H9 (cell line): ENCODE results near the gene KLK15. TPM values are rescaled to one million over a fixed set of nuclear protein-coding genes. Genes with fewer than 3 reads are reported as not detected.

Experiments
- DNase-seq: peaks from one replicate; pipeline ENCODE4 v3.0.0-alpha.2; 2017
- H2AFZ ChIP-seq: one replicate; pipeline ENCODE4 v1.6.1; 2013; ENCODE audit warnings: mild to moderate bottlenecking, low read length, control low read depth, moderate library complexity
- H2AK5ac ChIP-seq: 2 replicates; pipeline ENCODE4 v1.6.1; 2013; ENCODE audit warnings: low read length, control low read depth, mixed read lengths; ENCODE audit not compliant: insufficient read length
- H2BK120ac ChIP-seq: one replicate; pipeline ENCODE4 v1.6.1; 2013; ENCODE audit warnings: low read depth, mild to moderate bottlenecking, low read length, control low read depth, inconsistent platforms; ENCODE audit not compliant: poor library complexity, severe bottlenecking
- H2BK12ac ChIP-seq: 2 replicates; pipeline ENCODE4 v1.6.1; 2013; ENCODE audit warnings: low read length, control low read depth, mixed read lengths, low read depth; ENCODE audit not compliant: insufficient read length
- H2BK15ac ChIP-seq: 2 replicates; pipeline ENCODE4 v1.6.1; 2013; ENCODE audit warnings: low read depth, low read length, control low read depth
- H2BK20ac ChIP-seq: one replicate; pipeline ENCODE4 v1.6.1; 2013; ENCODE audit warnings: low read depth, mild to moderate bottlenecking, low read length, control low read depth, inconsistent platforms; ENCODE audit not compliant: poor library complexity, severe bottlenecking
- H2BK5ac ChIP-seq: 2 replicates; pipeline ENCODE4 v1.6.1; 2013; ENCODE audit warnings: low read length, control low read depth, mixed read lengths; ENCODE audit not compliant: insufficient read length
- H3K14ac ChIP-seq: 2 replicates; pipeline ENCODE4 v1.6.1; 2013; ENCODE audit warnings: low read length, control low read depth; ENCODE audit not compliant: insufficient read depth
- H3K18ac ChIP-seq: 2 replicates; pipeline ENCODE4 v1.6.1; 2013; ENCODE audit warnings: low read depth, mild to moderate bottlenecking, mixed read lengths, low read length, control low read depth; ENCODE audit not compliant: insufficient read length
- H3K23ac ChIP-seq: 2 replicates; pipeline ENCODE4 v1.6.1; 2013; ENCODE audit warnings: low read length, control low read depth, mixed read lengths, low read depth; ENCODE audit not compliant: insufficient read length
- H3K23me2 ChIP-seq: 2 replicates; pipeline ENCODE4 v1.6.1; 2013; ENCODE audit warnings: low read depth, mild to moderate bottlenecking, mixed read lengths, low read length, control low read depth; ENCODE audit not compliant: insufficient read length, poor library complexity, severe bottlenecking
- H3K27ac ChIP-seq: 2 replicates; pipeline ENCODE4 v1.5.1; 2013; ENCODE audit warnings: low read length, control low read depth, mixed read lengths, low read depth; ENCODE audit not compliant: insufficient read length
- H3K27me3 ChIP-seq: 2 replicates; pipeline ENCODE4 v1.6.1; 2013; ENCODE audit warnings: low read length, control low read depth, inconsistent platforms; ENCODE audit not compliant: insufficient read depth
- H3K4ac ChIP-seq: 2 replicates; pipeline ENCODE4 v1.6.1; 2013; ENCODE audit warnings: low read depth, mild to moderate bottlenecking, control low read depth, inconsistent platforms, low read length, moderate library complexity
- H3K4me1 ChIP-seq: 2 replicates; pipeline ENCODE4 v1.6.1; 2013; ENCODE audit warnings: low read length, control low read depth, inconsistent platforms; ENCODE audit not compliant: insufficient read depth
- H3K4me2 ChIP-seq: 2 replicates; pipeline ENCODE4 v1.6.1; 2013; ENCODE audit warnings: low read length, control low read depth, mixed read lengths; ENCODE audit not compliant: insufficient read length, insufficient read depth
- H3K56ac ChIP-seq: 2 replicates; pipeline ENCODE4 v1.6.1; 2013; ENCODE audit warnings: low read depth, mild to moderate bottlenecking, mixed read lengths, low read length, control low read depth; ENCODE audit not compliant: insufficient read length
- H3K79me1 ChIP-seq: 2 replicates; pipeline ENCODE4 v1.6.1; 2013; ENCODE audit warnings: low read depth, mild to moderate bottlenecking, moderate library complexity, low read length, control low read depth, inconsistent platforms; ENCODE audit not compliant: insufficient read depth, poor library complexity, severe bottlenecking
- H3K79me2 ChIP-seq: 2 replicates; pipeline ENCODE4 v1.6.1; 2013; ENCODE audit warnings: low read length, control low read depth, inconsistent platforms; ENCODE audit not compliant: insufficient read depth
- H3K9ac ChIP-seq: 2 replicates; pipeline ENCODE4 v1.6.1; 2013; ENCODE audit warnings: low read length, control low read depth, mixed read lengths; ENCODE audit not compliant: insufficient read length; ENCODE audit errors: extremely low read depth
- H3K9me3 ChIP-seq: one replicate; pipeline ENCODE4 v1.6.1; 2013; ENCODE audit warnings: low read depth, low read length, inconsistent platforms; ENCODE audit not compliant: control insufficient read depth
- H3T11ph ChIP-seq: one replicate; pipeline ENCODE4 v1.6.1; 2013; ENCODE audit warnings: mild to moderate bottlenecking, low read length, control low read depth, inconsistent platforms
- H4K20me1 ChIP-seq: one replicate; pipeline ENCODE4 v1.6.1; 2013; ENCODE audit not compliant: control insufficient read depth, insufficient read length, insufficient read depth
- H4K5ac ChIP-seq: 2 replicates; pipeline ENCODE4 v1.6.1; 2013; ENCODE audit warnings: low read depth, mild to moderate bottlenecking, mixed read lengths, low read length, control low read depth; ENCODE audit not compliant: insufficient read length
- H4K8ac ChIP-seq: replicated peaks from 2 replicates; pipeline ENCODE4 v1.6.1; 2013; ENCODE audit warnings: low read length, control low read depth, mixed read lengths, low read depth; ENCODE audit not compliant: insufficient read length
- H4K91ac ChIP-seq: 2 replicates; pipeline ENCODE4 v1.6.1; 2013; ENCODE audit warnings: low read depth, mild to moderate bottlenecking, moderate library complexity, mixed read lengths, low read length, control low read depth; ENCODE audit not compliant: insufficient read length
- H3K27ac Mint-ChIP-seq, 3 experiments: 2 replicates in 2 of 3; 3 replicates in 1 of 3; pipeline ENCODE4 v1.8.0; 2020 to 2021; ENCODE audit warnings: mixed read lengths in 3 of 3, mild to moderate bottlenecking in 1 of 3, moderate library complexity in 1 of 3
- H3K27me3 Mint-ChIP-seq: 2 replicates; pipeline ENCODE4 v1.8.0; 2021; ENCODE audit warnings: low read depth, mild to moderate bottlenecking, moderate library complexity, mixed read lengths
- H3K36me3 Mint-ChIP-seq, 3 experiments: 2 replicates in 2 of 3; 3 replicates in 1 of 3; pipeline ENCODE4 v1.8.0; 2020 to 2021; ENCODE audit warnings: low read depth in 3 of 3, mixed read lengths in 3 of 3; ENCODE audit not compliant: insufficient read depth in 1 of 3
- H3K4me1 Mint-ChIP-seq, 2 experiments: 2 replicates each; pipeline ENCODE4 v1.8.0; 2020; ENCODE audit warnings: mixed read lengths in 2 of 2
- H3K4me3 Mint-ChIP-seq, 2 experiments: 2 replicates in 1 of 2; 3 replicates in 1 of 2; pipeline ENCODE4 v1.8.0; 2020 to 2021; ENCODE audit warnings: mild to moderate bottlenecking in 2 of 2, mixed read lengths in 2 of 2, moderate library complexity in 1 of 2
- H3K9me3 Mint-ChIP-seq, 2 experiments: 2 replicates in 1 of 2; 3 replicates in 1 of 2; pipeline ENCODE4 v1.8.0; 2020; ENCODE audit warnings: mild to moderate bottlenecking in 2 of 2, mixed read lengths in 2 of 2, moderate library complexity in 1 of 2
- WGBS: extraction: QIAGEN DNeasy Blood & Tissue Kit; methylation state at CpG from one replicate; pipeline ENCODE4 v1.1.7; 2013; ENCODE audit warnings: missing lambda C conversion rate, low lambda C conversion rate, mixed read lengths; ENCODE audit not compliant: insufficient read length; ENCODE audit errors: extremely low coverage; 5-methylcytosine and 5-hydroxymethylcytosine counted together
- total RNA-seq: library from RNA; stranded (reverse); gene quantifications from 2 replicates; pipeline ENCODE4 v1.2.1, GENCODE V29; 2021
- TF ChIP-seq, protein P1 (sequence below): fragments of 200-600 bp; sonication (generic); conservative IDR thresholded peaks from 3 replicates; pipeline ENCODE4 v1.8.0; 2021; ENCODE audit warnings: antibody characterized with exemption, mild to moderate bottlenecking

Gene KLK15
- total RNA-seq, 1 experiment from 2014 or later, result not detected

DNA sequence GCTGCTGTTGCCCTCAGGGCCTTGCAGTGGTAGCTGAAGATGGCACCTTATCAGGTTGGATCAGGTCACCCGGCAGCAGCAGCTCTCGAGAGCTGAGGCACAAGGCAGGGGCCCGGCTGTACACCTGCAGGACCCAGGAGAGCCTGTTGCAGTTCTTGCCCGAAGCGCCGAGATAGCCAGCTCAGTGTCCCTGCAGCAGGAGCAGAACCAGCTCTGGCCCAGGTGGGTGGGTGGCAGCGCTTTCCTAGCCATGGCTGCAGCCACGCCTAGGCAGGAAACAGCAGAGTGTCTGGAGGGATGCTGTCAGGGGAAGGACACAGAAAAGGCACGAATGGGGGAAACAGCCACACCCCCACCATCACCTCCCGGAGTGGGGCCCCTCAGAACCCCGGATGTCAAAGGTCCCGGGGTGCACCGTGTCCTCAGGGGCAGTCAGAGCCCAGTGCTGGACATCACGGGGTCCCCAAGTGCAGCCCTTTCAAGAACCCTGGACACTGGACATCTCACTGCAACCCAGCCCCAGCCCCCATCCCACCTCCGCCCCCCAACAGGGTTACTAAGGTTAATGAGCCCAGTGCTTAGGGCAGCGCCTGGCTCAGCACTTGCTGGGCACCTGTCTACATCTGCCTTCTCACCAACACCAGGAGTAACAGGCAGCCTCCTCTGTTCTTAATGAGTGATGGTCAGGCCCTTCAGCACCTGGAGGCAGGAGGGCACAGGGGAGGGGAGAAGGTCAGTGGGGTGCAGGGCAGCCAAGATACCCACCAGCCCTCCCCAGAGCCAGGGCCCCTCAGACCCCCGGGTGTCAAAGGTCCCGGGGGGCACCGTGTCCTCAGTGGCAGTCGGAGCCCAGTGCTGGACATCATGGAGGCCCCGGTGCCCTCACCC, 34.5 kb downstream of the KLK15 start:
- TF ChIP-seq, protein P1, sequence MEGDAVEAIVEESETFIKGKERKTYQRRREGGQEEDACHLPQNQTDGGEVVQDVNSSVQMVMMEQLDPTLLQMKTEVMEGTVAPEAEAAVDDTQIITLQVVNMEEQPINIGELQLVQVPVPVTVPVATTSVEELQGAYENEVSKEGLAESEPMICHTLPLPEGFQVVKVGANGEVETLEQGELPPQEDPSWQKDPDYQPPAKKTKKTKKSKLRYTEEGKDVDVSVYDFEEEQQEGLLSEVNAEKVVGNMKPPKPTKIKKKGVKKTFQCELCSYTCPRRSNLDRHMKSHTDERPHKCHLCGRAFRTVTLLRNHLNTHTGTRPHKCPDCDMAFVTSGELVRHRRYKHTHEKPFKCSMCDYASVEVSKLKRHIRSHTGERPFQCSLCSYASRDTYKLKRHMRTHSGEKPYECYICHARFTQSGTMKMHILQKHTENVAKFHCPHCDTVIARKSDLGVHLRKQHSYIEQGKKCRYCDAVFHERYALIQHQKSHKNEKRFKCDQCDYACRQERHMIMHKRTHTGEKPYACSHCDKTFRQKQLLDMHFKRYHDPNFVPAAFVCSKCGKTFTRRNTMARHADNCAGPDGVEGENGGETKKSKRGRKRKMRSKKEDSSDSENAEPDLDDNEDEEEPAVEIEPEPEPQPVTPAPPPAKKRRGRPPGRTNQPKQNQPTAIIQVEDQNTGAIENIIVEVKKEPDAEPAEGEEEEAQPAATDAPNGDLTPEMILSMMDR, result no peak
- Histone ChIP-seq H3K4me2 (no peak overlapping the region), H4K91ac (no peak overlapping the region), H3K9ac (no peak overlapping the region), H4K20me1 (peaks cover 4% of the 10 kb centered on the region), H3K23ac (no peak overlapping the region), H3K27me3 (no peaks in the 10 kb centered on the region), H3K4me1 (peaks cover 5% of the 10 kb centered on the region; the same call in 1 of the 2 replicates), H4K8ac (no peak overlapping the region), H3K79me1 (peaks cover 9% of the 10 kb centered on the region), H3K4ac (no peak overlapping the region), H2BK20ac (no peak overlapping the region), H3K56ac (no peak overlapping the region), H2BK5ac (no peak overlapping the region), H3K18ac (no peak overlapping the region), H2AFZ (no peak overlapping the region), H2AK5ac (no peak overlapping the region), H3K9me3 (no peaks in the 10 kb centered on the region), H3K23me2 (peaks cover 11% of the 10 kb centered on the region), H3T11ph (no peak overlapping the region), H3K27ac (no peak overlapping the region), H4K5ac (no peak overlapping the region), H3K79me2 (peaks cover 20% of the 10 kb centered on the region; the same call in 1 of the 2 replicates), H3K14ac (no peak overlapping the region), H2BK15ac (no peak overlapping the region), H2BK12ac (no peak overlapping the region), H2BK120ac (no peak overlapping the region)
- H3K4me1 Mint-ChIP-seq, result peaks cover 23 to 35% of the 10 kb centered on the region in 2 experiments
- no peaks in the 10 kb centered on the region for H3K27me3 Mint-ChIP-seq
- no peak for DNase-seq
- no peak overlapping the region for H3K4me3 Mint-ChIP-seq
- H3K27ac Mint-ChIP-seq, result no peak overlapping the region; a peak in 1 of 7 replicates
- H3K36me3 Mint-ChIP-seq, result peaks cover 43 to 86% (median 65%) of the 10 kb centered on the region in 3 experiments
- H3K9me3 Mint-ChIP-seq, result peaks cover 0 to 3% of the 10 kb centered on the region in 2 experiments; a peak in 2 of 5 replicates
- no CpG with 5 or more reads among the region's 21 CpGs for WGBS
